ENCODE measurements around the gene PLEKHO2. TPM values are rescaled to one million over a fixed set of nuclear protein-coding genes. Genes with fewer than 3 reads are reported as not detected.

PLEKHO2 gene
- total RNA-seq, 1 donor from 2014 or later = 34.9 TPM

GRCh38 chr15:64843991-64844390 lies 2.3 kb downstream of the PLEKHO2 start:
- H3K4me3 ChIP-seq = peak overlapping the region; percentile 91 to 97
- H3K4me1 ChIP-seq = peaks cover 68% of the 10 kb centered on the region
- peaks cover 0 to 12% of the 10 kb centered on the region in 2 donors for H3K36me3 ChIP-seq
- TF ChIP-seq POLR2A (IDR thresholded peaks at IDR 0.05) (no peak), CTCF (IDR thresholded peaks at IDR 0.05) (no peak), POLR2AphosphoS5 (IDR thresholded peaks at IDR 0.05; ENCODE audit: insufficient read depth in 1 of 2, low read depth in 1 of 2) (no peak)
- no peak for DNase-seq (ENCODE audit: extremely low spot score in 2 of 2)
- H3K27ac ChIP-seq = peak overlapping the region; percentile 98
- no peaks in the 10 kb centered on the region for H3K9me3 ChIP-seq
- H3K27me3 ChIP-seq = no peaks in the 10 kb centered on the region
- intact Hi-C loops (cut with DNase I) = no loop called here

GRCh38 chr15:64844576-64845145 lies 2.9 kb downstream of the PLEKHO2 start:
- peak overlapping the region; percentile 91 to 97 for H3K4me3 ChIP-seq
- no peak for DNase-seq (ENCODE audit: extremely low spot score in 2 of 2)
- intact Hi-C loops (cut with DNase I) = no loop called here

GRCh38 chr15:64845183-64845611 lies 3.5 kb downstream of the PLEKHO2 start:
- Histone ChIP-seq H3K4me3 (peak overlapping the region; percentile 91 to 97), H3K27me3 (no peaks in the 10 kb centered on the region), H3K9me3 (no peaks in the 10 kb centered on the region), H3K4me1 (peaks cover 68% of the 10 kb centered on the region), H3K27ac (peak overlapping the region; percentile 98), H3K36me3 (peaks cover 0 to 18% of the 10 kb centered on the region in 2 donors)
- no peak for DNase-seq (ENCODE audit: extremely low spot score in 2 of 2)
- intact Hi-C loops (cut with DNase I) = no loop called here
- TF ChIP-seq POLR2A (IDR thresholded peaks at IDR 0.05) (no peak), POLR2AphosphoS5 (IDR thresholded peaks at IDR 0.05; ENCODE audit: insufficient read depth in 1 of 2, low read depth in 1 of 2) (peak in 1 of 2 donors; percentile 33), CTCF (IDR thresholded peaks at IDR 0.05) (no peak)

More at GRCh38 chr15:64844576-64845145, 2.9 kb downstream of the PLEKHO2 start:
- Histone ChIP-seq H3K9me3 (no peaks in the 10 kb centered on the region), H3K4me1 (peaks cover 68% of the 10 kb centered on the region), H3K36me3 (peaks cover 0 to 16% of the 10 kb centered on the region in 2 donors), H3K27me3 (no peaks in the 10 kb centered on the region), H3K27ac (peak overlapping the region; percentile 98)
- TF ChIP-seq POLR2A (IDR thresholded peaks at IDR 0.05) (no peak), CTCF (IDR thresholded peaks at IDR 0.05) (no peak), POLR2AphosphoS5 (IDR thresholded peaks at IDR 0.05; ENCODE audit: insufficient read depth in 1 of 2, low read depth in 1 of 2) (no peak)

GRCh38 chr15:64845831-64846595 lies 4.3 kb downstream of the PLEKHO2 start:
- Histone ChIP-seq H3K27me3 (no peaks in the 10 kb centered on the region), H3K27ac (peak overlapping the region; percentile 98), H3K9me3 (no peaks in the 10 kb centered on the region), H3K4me1 (peaks cover 69% of the 10 kb centered on the region), H3K36me3 (peaks cover 0 to 18% of the 10 kb centered on the region in 2 donors), H3K4me3 (peak overlapping the region in 1 of 2 donors; percentile 97)
- no peak for DNase-seq (ENCODE audit: extremely low spot score in 2 of 2)
- TF ChIP-seq CTCF (IDR thresholded peaks at IDR 0.05) = no peak
- no peak for TF ChIP-seq POLR2A (IDR thresholded peaks at IDR 0.05)
- no peak for TF ChIP-seq POLR2AphosphoS5 (IDR thresholded peaks at IDR 0.05; ENCODE audit: insufficient read depth in 1 of 2, low read depth in 1 of 2)
- intact Hi-C loops (cut with DNase I) = no loop called here

- no peak for DNase-seq (ENCODE audit: extremely low spot score in 2 of 2)
- intact Hi-C loops (cut with DNase I) = no loop called here
- Histone ChIP-seq H3K36me3 (peaks cover 0 to 18% of the 10 kb centered on the region in 2 donors), H3K27ac (peak overlapping the region; percentile 98), H3K4me3 (no peak overlapping the region), H3K4me1 (peaks cover 80% of the 10 kb centered on the region), H3K27me3 (no peaks in the 10 kb centered on the region), H3K9me3 (no peaks in the 10 kb centered on the region)
- TF ChIP-seq POLR2A (IDR thresholded peaks at IDR 0.05) = no peak
- TF ChIP-seq POLR2AphosphoS5 (IDR thresholded peaks at IDR 0.05; ENCODE audit: insufficient read depth in 1 of 2, low read depth in 1 of 2) = no peak
- TF ChIP-seq CTCF (IDR thresholded peaks at IDR 0.05) = no peak
These were observed 5.3 kb downstream of the PLEKHO2 start for GRCh38 chr15:64847016-64847415.
